ENCODE measurements around the gene SCN11A.

- TF ChIP-seq POLR2AphosphoS5 (IDR thresholded peaks at IDR 0.05) (no peak), CTCF (IDR thresholded peaks at IDR 0.05) (no peak), POLR2A (IDR thresholded peaks at IDR 0.05) (no peak), EP300 (IDR thresholded peaks at IDR 0.05) (no peak)
These were observed 48.2 kb upstream of the SCN11A start for GRCh38 chr3:39099738-39100499.

Measured in sigmoid colon (tissue), 4 donors.